IPS-NIHi7 (cell line): ENCODE data around the gene OR13C5.

ENCODE experiments used
- DNase-seq: peaks from one replicate; pipeline ENCODE4 v3.0.0; 2012; ENCODE audit warnings: mixed read lengths; ENCODE audit errors: extremely low spot score

The OR13C5 gene

DNA sequence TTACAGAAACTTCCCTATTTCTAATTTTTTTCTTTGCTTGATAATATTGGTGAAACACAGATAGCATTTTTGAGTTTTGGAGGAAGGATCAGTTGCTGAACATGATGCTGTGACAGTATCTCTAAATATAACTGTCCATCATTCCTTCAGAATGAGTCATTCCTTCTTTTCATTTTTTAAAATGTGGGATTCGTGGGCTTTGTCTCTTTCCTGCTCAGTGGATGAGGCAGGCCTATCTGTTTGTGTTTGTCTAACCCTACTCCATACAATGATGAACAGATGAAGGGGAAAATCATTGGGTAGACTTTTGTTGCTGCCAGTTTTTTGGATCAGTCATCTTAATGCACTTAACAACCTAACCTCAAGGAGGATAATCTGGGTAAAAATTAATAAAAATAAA is 46.0 kb downstream of the OR13C5 start:
- DNase-seq: no peak
